ENCODE data around the gene PLRG1. TPM values are rescaled to one million over a fixed set of nuclear protein-coding genes. Genes with fewer than 3 reads are reported as not detected.

PLRG1 gene
- total RNA-seq, 4 donors from 2014 or later: 36.0 to 59.5 (median 44.8) TPM

- Histone ChIP-seq H3K4me3 (no peak overlapping the region), H3K9me3 (no peaks in the 10 kb centered on the region), H3K4me1 (no peaks in the 10 kb centered on the region), H3K36me3 (no peaks in the 10 kb centered on the region), H3K27me3 (no peaks in the 10 kb centered on the region), H3K27ac (no peak overlapping the region)
- no peak for DNase-seq (ENCODE audit: low spot score in 2 of 2)
- TF ChIP-seq, protein P1, sequence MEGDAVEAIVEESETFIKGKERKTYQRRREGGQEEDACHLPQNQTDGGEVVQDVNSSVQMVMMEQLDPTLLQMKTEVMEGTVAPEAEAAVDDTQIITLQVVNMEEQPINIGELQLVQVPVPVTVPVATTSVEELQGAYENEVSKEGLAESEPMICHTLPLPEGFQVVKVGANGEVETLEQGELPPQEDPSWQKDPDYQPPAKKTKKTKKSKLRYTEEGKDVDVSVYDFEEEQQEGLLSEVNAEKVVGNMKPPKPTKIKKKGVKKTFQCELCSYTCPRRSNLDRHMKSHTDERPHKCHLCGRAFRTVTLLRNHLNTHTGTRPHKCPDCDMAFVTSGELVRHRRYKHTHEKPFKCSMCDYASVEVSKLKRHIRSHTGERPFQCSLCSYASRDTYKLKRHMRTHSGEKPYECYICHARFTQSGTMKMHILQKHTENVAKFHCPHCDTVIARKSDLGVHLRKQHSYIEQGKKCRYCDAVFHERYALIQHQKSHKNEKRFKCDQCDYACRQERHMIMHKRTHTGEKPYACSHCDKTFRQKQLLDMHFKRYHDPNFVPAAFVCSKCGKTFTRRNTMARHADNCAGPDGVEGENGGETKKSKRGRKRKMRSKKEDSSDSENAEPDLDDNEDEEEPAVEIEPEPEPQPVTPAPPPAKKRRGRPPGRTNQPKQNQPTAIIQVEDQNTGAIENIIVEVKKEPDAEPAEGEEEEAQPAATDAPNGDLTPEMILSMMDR (IDR thresholded peaks at IDR 0.05): no peak
- TF ChIP-seq EP300 (IDR thresholded peaks at IDR 0.05): no peak
- TF ChIP-seq POLR2A (IDR thresholded peaks at IDR 0.05): no peak
- no peak for TF ChIP-seq POLR2AphosphoS5 (IDR thresholded peaks at IDR 0.05)
- 78% methylated on average over 1 of the region's 1 CpG for WGBS
Measured at GRCh38 chr4:154559141-154559493, 8.9 kb upstream of the PLRG1 start.

GRCh38 chr4:154551872-154552686 lies 1.9 kb upstream of the PLRG1 start:
- H3K27me3 ChIP-seq: no peaks in the 10 kb centered on the region
- H3K4me3 ChIP-seq: no peak overlapping the region
- H3K36me3 ChIP-seq: peaks cover 4% of the 10 kb centered on the region
- WGBS: 19% methylated on average over 6 of the region's 6 CpGs
- H3K9me3 ChIP-seq: no peaks in the 10 kb centered on the region
- TF ChIP-seq, protein P1 (IDR thresholded peaks at IDR 0.05): peak; percentile 68 to 79
- TF ChIP-seq POLR2AphosphoS5 (IDR thresholded peaks at IDR 0.05) (no peak), POLR2A (IDR thresholded peaks at IDR 0.05) (no peak)
- peaks cover 24% of the 10 kb centered on the region for H3K4me1 ChIP-seq
- no peak overlapping the region for H3K27ac ChIP-seq
- peak; percentile 76 to 86 for DNase-seq (ENCODE audit: low spot score in 2 of 2)

- Histone ChIP-seq H3K27me3 (no peaks in the 10 kb centered on the region), H3K9me3 (no peaks in the 10 kb centered on the region), H3K4me1 (peaks cover 15% of the 10 kb centered on the region), H3K4me3 (no peak overlapping the region), H3K27ac (no peak overlapping the region), H3K36me3 (peaks cover 64% of the 10 kb centered on the region)
- WGBS: 88% methylated on average over 4 of the region's 4 CpGs
- DNase-seq (ENCODE audit: low spot score in 2 of 2): no peak
- no peak for TF ChIP-seq POLR2AphosphoS5 (IDR thresholded peaks at IDR 0.05)
- TF ChIP-seq, protein P1 (IDR thresholded peaks at IDR 0.05): no peak
Measured at GRCh38 chr4:154545689-154546088, 4.5 kb downstream of the PLRG1 start.

GRCh38 chr4:154542271-154542879 lies 7.8 kb downstream of the PLRG1 start:
- Histone ChIP-seq H3K4me1 (no peaks in the 10 kb centered on the region), H3K4me3 (no peak overlapping the region), H3K36me3 (peaks cover 94% of the 10 kb centered on the region), H3K27me3 (no peaks in the 10 kb centered on the region), H3K27ac (no peak overlapping the region), H3K9me3 (no peaks in the 10 kb centered on the region)
- TF ChIP-seq POLR2AphosphoS5 (IDR thresholded peaks at IDR 0.05): no peak
- TF ChIP-seq POLR2A (IDR thresholded peaks at IDR 0.05): no peak
- TF ChIP-seq, protein P1 (IDR thresholded peaks at IDR 0.05): no peak
- no peak for TF ChIP-seq EP300 (IDR thresholded peaks at IDR 0.05)
- 96% methylated on average over 4 of the region's 4 CpGs for WGBS
- DNase-seq (ENCODE audit: low spot score in 2 of 2): no peak

- Histone ChIP-seq H3K4me1 (peaks cover 10% of the 10 kb centered on the region), H3K27me3 (no peaks in the 10 kb centered on the region), H3K4me3 (no peak overlapping the region), H3K9me3 (no peaks in the 10 kb centered on the region), H3K36me3 (peaks cover 25% of the 10 kb centered on the region), H3K27ac (no peak overlapping the region)
- TF ChIP-seq, protein P1 (IDR thresholded peaks at IDR 0.05): no peak
- TF ChIP-seq POLR2AphosphoS5 (IDR thresholded peaks at IDR 0.05): no peak
- TF ChIP-seq EP300 (IDR thresholded peaks at IDR 0.05): no peak
- no peak for TF ChIP-seq POLR2A (IDR thresholded peaks at IDR 0.05)
- DNase-seq (ENCODE audit: low spot score in 2 of 2): no peak
- WGBS: 87% methylated on average over 1 of the region's 1 CpG
Measured at GRCh38 chr4:154534296-154534695, 15.9 kb downstream of the PLRG1 start.
